ENCODE results near the gene NID1.

NID1 gene

DNA sequence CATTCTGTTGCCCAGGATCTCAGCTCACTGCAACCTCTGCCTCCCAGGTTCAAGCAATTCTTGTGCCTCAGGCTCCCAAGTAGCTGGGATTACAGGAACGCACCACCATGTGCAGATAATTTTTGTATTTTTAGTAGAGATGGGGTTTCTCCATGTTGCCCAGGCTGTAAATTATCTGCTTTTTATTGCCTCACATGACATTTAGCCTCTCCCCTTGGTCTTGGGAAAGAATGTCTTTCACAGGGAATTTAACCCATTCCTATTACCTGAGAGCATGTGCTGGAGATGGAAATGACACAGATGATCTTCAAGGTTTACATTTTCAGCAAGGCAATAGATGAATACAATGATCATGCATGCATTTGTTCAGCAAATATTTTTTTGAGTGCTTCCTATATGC is 75.8 kb downstream of the NID1 start:
- Histone ChIP-seq H3K36me3 (ENCODE audit: insufficient read depth, low read length) (no peaks in the 10 kb centered on the region), H3K79me2 (ENCODE audit: insufficient read depth, low read length) (no peaks in the 10 kb centered on the region), H3K4me1 (ENCODE audit: insufficient read depth, low read length) (no peaks in the 10 kb centered on the region), H3K27ac (ENCODE audit: low read length) (no peak overlapping the region), H3K4me2 (ENCODE audit: insufficient read depth, low read length) (no peak overlapping the region), H4K20me1 (ENCODE audit: insufficient read depth, low read length) (no peaks in the 10 kb centered on the region), H3K27me3 (ENCODE audit: insufficient read depth, low read length, poor library complexity) (no peaks in the 10 kb centered on the region), H2AFZ (ENCODE audit: low read depth, low read length) (no peak overlapping the region), H3K9ac (ENCODE audit: low read depth, low read length) (no peak overlapping the region), H3K4me3 (ENCODE audit: low read depth in 1 of 2, low read length in 2 of 2) (no peak overlapping the region), H3K9me3 (ENCODE audit: insufficient read depth, low read length, severe bottlenecking) (no peaks in the 10 kb centered on the region)
- ATAC-seq (ENCODE audit: insufficient read depth, low read depth) (no peak), DNase-seq (no peak)
- TF ChIP-seq, protein P1, sequence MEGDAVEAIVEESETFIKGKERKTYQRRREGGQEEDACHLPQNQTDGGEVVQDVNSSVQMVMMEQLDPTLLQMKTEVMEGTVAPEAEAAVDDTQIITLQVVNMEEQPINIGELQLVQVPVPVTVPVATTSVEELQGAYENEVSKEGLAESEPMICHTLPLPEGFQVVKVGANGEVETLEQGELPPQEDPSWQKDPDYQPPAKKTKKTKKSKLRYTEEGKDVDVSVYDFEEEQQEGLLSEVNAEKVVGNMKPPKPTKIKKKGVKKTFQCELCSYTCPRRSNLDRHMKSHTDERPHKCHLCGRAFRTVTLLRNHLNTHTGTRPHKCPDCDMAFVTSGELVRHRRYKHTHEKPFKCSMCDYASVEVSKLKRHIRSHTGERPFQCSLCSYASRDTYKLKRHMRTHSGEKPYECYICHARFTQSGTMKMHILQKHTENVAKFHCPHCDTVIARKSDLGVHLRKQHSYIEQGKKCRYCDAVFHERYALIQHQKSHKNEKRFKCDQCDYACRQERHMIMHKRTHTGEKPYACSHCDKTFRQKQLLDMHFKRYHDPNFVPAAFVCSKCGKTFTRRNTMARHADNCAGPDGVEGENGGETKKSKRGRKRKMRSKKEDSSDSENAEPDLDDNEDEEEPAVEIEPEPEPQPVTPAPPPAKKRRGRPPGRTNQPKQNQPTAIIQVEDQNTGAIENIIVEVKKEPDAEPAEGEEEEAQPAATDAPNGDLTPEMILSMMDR (IDR thresholded peaks at IDR 0.05; ENCODE audit: borderline replicate concordance, extremely low read depth, low read length, poor library complexity, severe bottlenecking) = no peak
- TF ChIP-seq EZH2 (IDR thresholded peaks at IDR 0.05; ENCODE audit: borderline replicate concordance, low read depth, low read length, severe bottlenecking) = no peak

DNA sequence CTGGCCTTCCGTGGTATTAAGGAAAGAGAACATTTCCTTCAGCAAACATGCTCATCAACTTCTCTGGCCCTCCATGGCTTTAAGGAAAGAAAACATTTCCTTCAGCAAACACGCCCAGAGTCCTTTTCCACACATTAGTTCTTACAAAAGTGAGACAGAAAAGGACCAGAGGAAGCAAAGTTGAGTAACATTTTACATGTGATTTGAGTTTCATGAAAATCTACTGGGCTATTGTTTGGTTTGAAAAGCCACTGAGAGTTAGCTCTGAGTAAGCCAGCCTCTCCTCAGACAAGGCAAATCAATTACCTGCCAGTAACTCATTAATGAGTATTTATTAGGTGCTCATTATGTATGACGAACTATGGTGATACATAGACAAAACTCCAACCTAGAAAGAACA is 78.0 kb downstream of the NID1 start:
- Histone ChIP-seq H3K4me3 (ENCODE audit: low read depth in 1 of 2, low read length in 2 of 2) (no peak overlapping the region), H3K4me2 (ENCODE audit: insufficient read depth, low read length) (no peak overlapping the region), H3K4me1 (ENCODE audit: insufficient read depth, low read length) (no peaks in the 10 kb centered on the region), H2AFZ (ENCODE audit: low read depth, low read length) (no peak overlapping the region), H3K79me2 (ENCODE audit: insufficient read depth, low read length) (no peaks in the 10 kb centered on the region), H3K27me3 (ENCODE audit: insufficient read depth, low read length, poor library complexity) (no peaks in the 10 kb centered on the region), H4K20me1 (ENCODE audit: insufficient read depth, low read length) (no peaks in the 10 kb centered on the region), H3K9me3 (ENCODE audit: insufficient read depth, low read length, severe bottlenecking) (no peaks in the 10 kb centered on the region), H3K9ac (ENCODE audit: low read depth, low read length) (no peak overlapping the region), H3K27ac (ENCODE audit: low read length) (no peak overlapping the region), H3K36me3 (ENCODE audit: insufficient read depth, low read length) (no peaks in the 10 kb centered on the region)
- ATAC-seq (ENCODE audit: insufficient read depth, low read depth) (no peak), DNase-seq (no peak)
- TF ChIP-seq EZH2 (IDR thresholded peaks at IDR 0.05; ENCODE audit: borderline replicate concordance, low read depth, low read length, severe bottlenecking) = no peak
- TF ChIP-seq, protein P1 (IDR thresholded peaks at IDR 0.05; ENCODE audit: borderline replicate concordance, extremely low read depth, low read length, poor library complexity, severe bottlenecking) = no peak

DNA sequence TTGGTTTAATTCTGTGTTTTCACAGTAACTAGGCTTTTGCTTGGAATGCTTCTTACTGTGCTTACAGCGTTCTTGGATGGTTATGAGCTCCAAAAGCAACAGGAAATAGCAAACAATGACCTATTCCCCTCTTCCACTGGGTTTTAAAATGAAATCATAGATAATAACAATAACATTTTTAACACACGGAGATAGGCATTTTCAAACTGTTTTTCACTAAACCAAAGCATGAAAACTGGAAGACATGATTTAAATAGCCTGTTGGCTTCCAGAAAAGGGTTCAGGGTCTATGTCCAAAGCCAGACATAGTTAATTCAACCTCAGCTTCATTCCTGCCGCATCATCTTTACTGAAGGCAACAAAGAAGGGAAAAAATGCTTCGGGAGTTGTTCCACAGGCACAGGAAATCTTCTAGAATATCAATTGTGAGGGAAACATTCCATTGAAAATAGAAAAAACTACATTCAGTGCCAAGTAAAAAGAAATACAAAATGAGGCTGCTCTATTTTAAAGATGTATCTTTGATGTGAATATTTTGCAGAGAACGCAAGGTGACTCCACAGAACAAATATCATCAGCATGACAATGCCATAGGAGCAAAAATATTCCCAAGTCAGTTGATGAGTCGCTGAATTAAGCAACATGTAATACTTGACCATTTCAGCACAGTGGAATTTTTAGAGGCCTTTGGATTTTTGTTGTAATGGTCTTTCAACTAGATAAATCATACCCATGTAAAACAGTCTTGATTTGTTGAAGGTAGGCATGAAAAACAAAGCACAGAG is 80.7 kb downstream of the NID1 start:
- no peak for DNase-seq
- no peak overlapping the region for H3K9ac ChIP-seq (ENCODE audit: low read depth, low read length)
- H3K36me3 ChIP-seq (ENCODE audit: insufficient read depth, low read length) = no peaks in the 10 kb centered on the region
- H3K4me1 ChIP-seq (ENCODE audit: insufficient read depth, low read length) = no peaks in the 10 kb centered on the region
- no peaks in the 10 kb centered on the region for H4K20me1 ChIP-seq (ENCODE audit: insufficient read depth, low read length)
- H3K9me3 ChIP-seq (ENCODE audit: insufficient read depth, low read length, severe bottlenecking) = no peaks in the 10 kb centered on the region
- ATAC-seq (ENCODE audit: insufficient read depth, low read depth) = no peak
- no peak for TF ChIP-seq EZH2 (IDR thresholded peaks at IDR 0.05; ENCODE audit: borderline replicate concordance, low read depth, low read length, severe bottlenecking)
- TF ChIP-seq, protein P1 (IDR thresholded peaks at IDR 0.05; ENCODE audit: borderline replicate concordance, extremely low read depth, low read length, poor library complexity, severe bottlenecking) = no peak
- H3K27me3 ChIP-seq (ENCODE audit: insufficient read depth, low read length, poor library complexity) = no peaks in the 10 kb centered on the region
- no peak overlapping the region for H3K4me2 ChIP-seq (ENCODE audit: insufficient read depth, low read length)
- no peaks in the 10 kb centered on the region for H3K79me2 ChIP-seq (ENCODE audit: insufficient read depth, low read length)
- H3K27ac ChIP-seq (ENCODE audit: low read length) = no peak overlapping the region
- no peak overlapping the region for H3K4me3 ChIP-seq (ENCODE audit: low read depth in 1 of 2, low read length in 2 of 2)
- no peak overlapping the region for H2AFZ ChIP-seq (ENCODE audit: low read depth, low read length)
